H1 (cell line): ENCODE measurements around the gene WDR37. TPM values are rescaled to one million over a fixed set of nuclear protein-coding genes. Genes with fewer than 3 reads are reported as not detected.

Experiments used
- CTCF ChIA-PET: fragments of 300-600 bp; sonication (Branson Sonifier 250); formaldehyde crosslinking; loops from one replicate; lab custom pipeline; 2021; ENCODE audit not compliant: partially characterized antibody; lab: Charles Lee
- POLR2A ChIA-PET: fragments of 300-600 bp; sonication (Branson Sonifier 250); formaldehyde crosslinking; loops from one replicate; lab custom pipeline; 2021; ENCODE audit warnings: inconsistent platforms; ENCODE audit not compliant: partially characterized antibody; lab: Charles Lee
- DNase-seq, 2 experiments: peaks; one replicate each; pipeline versions ENCODE4 v3.0.0 to v3.0.0-alpha.2; 2010 to 2022; ENCODE audit warnings: low spot score in 2 of 2, low read depth in 1 of 2, mixed read lengths in 1 of 2
- FAIRE-seq: peaks from 2 replicates; lab custom pipeline; 2011; peaks lifted over from hg19 to GRCh38; lab: Jason Lieb, UNC
- H2AFZ ChIP-seq: 2 replicates; pipeline ENCODE4 v1.8.1; 2012; ENCODE audit warnings: low read length, inconsistent platforms
- H2AK5ac ChIP-seq: 2 replicates; pipeline ENCODE4 v1.6.1; 2013; ENCODE audit warnings: low read depth, low read length
- H2BK120ac ChIP-seq: replicated peaks from 2 replicates; pipeline ENCODE3; 2013; ENCODE audit warnings: low read depth, low read length, inconsistent platforms
- H2BK12ac ChIP-seq: 2 replicates; pipeline ENCODE4 v1.6.1; 2013; ENCODE audit warnings: low read depth, low read length
- H2BK15ac ChIP-seq: 2 replicates; pipeline ENCODE4 v1.6.1; 2013; ENCODE audit warnings: low read length
- H2BK20ac ChIP-seq: 2 replicates; pipeline ENCODE4 v1.6.1; 2013; ENCODE audit warnings: low read length
- H2BK5ac ChIP-seq: 2 replicates; pipeline ENCODE4 v1.6.1; 2013; ENCODE audit warnings: low read depth, low read length
- H3K14ac ChIP-seq: 2 replicates; pipeline ENCODE4 v1.6.1; 2013; ENCODE audit warnings: inconsistent platforms; ENCODE audit not compliant: insufficient read length
- H3K18ac ChIP-seq: 2 replicates; pipeline ENCODE4 v1.6.1; 2013; ENCODE audit warnings: low read length; ENCODE audit errors: extremely low read depth
- H3K23ac ChIP-seq: 2 replicates; pipeline ENCODE4 v1.6.1; 2013; ENCODE audit warnings: inconsistent platforms; ENCODE audit not compliant: insufficient read length
- H3K23me2 ChIP-seq: 2 replicates; pipeline ENCODE4 v1.6.1; 2013; ENCODE audit warnings: low read depth, low read length
- H3K27ac ChIP-seq: 2 replicates; pipeline ENCODE4 v1.6.1; 2011; ENCODE audit warnings: low read depth, low read length, inconsistent platforms
- H3K27me3 ChIP-seq, 4 experiments: replicated peaks in 1 of 4; 1 replicate in 1 of 4; 2 replicates in 3 of 4; pipeline versions ENCODE4 v1.6.1 to v1.8.1; 2011 to 2013; ENCODE audit warnings: low read length in 3 of 4, mild to moderate bottlenecking in 3 of 4, inconsistent platforms in 2 of 4, mixed read lengths in 2 of 4, moderate library complexity in 1 of 4; ENCODE audit not compliant: control insufficient read depth in 3 of 4, insufficient read depth in 3 of 4; ENCODE audit errors: extremely low read depth in 1 of 4
- H3K36me3 ChIP-seq, 4 experiments: 2 replicates each; pipeline versions ENCODE4 v1.6.1 to v1.8.1; 2011 to 2013; ENCODE audit warnings: mild to moderate bottlenecking in 4 of 4, low read length in 3 of 4, moderate library complexity in 2 of 4, control low read depth in 1 of 4, inconsistent platforms in 1 of 4; ENCODE audit not compliant: insufficient read depth in 4 of 4, control insufficient read depth in 2 of 4
- H3K4ac ChIP-seq: replicated peaks from 2 replicates; pipeline ENCODE3; 2013; ENCODE audit warnings: low read length, low read depth, mixed read lengths, inconsistent platforms; ENCODE audit not compliant: insufficient read length
- H3K4me1 ChIP-seq, 4 experiments: replicated peaks in 1 of 4; 1 replicate in 1 of 4; 2 replicates in 3 of 4; pipeline versions ENCODE4 v1.6.1 to v1.8.1; 2011 to 2013; ENCODE audit warnings: low read length in 3 of 4, inconsistent platforms in 2 of 4, mixed read lengths in 1 of 4; ENCODE audit not compliant: insufficient read depth in 4 of 4, control insufficient read depth in 3 of 4
- H3K4me2 ChIP-seq, 2 experiments: 2 replicates each; pipeline versions ENCODE4 v1.6.1 to v1.8.1; 2011 to 2013; ENCODE audit warnings: low read depth in 2 of 2, low read length in 2 of 2, control low read depth in 1 of 2, inconsistent platforms in 1 of 2, mild to moderate bottlenecking in 1 of 2; ENCODE audit not compliant: insufficient read depth in 1 of 2
- H3K4me3 ChIP-seq, 4 experiments: fragments of 200-600, 300-600 bp in 1 of 4; sonication (generic), shearing (Covaris generic), sonication (Bioruptor Twin) in 1 of 4; 2 replicates each; pipeline versions ENCODE4 v1.5.1 to v1.8.1; 2011 to 2016; ENCODE audit warnings: low read length in 4 of 4, low read depth in 3 of 4, control low read depth in 2 of 4, inconsistent platforms in 2 of 4, mild to moderate bottlenecking in 2 of 4, mixed read lengths in 1 of 4, moderate library complexity in 1 of 4; ENCODE audit not compliant: insufficient read depth in 2 of 4; ENCODE audit errors: extremely low read depth in 1 of 4
- H3K56ac ChIP-seq: replicated peaks from 2 replicates; pipeline ENCODE3; 2013; ENCODE audit warnings: low read depth, mild to moderate bottlenecking, mixed read lengths, low read length, inconsistent platforms; ENCODE audit not compliant: insufficient read length
- H3K79me1 ChIP-seq: 2 replicates; pipeline ENCODE4 v1.6.1; 2013; ENCODE audit warnings: low read depth, low read length, control low read depth
- H3K79me2 ChIP-seq, 2 experiments: 2 replicates each; pipeline versions ENCODE4 v1.6.1 to v1.8.1; 2012 to 2013; ENCODE audit warnings: low read length in 2 of 2, mild to moderate bottlenecking in 2 of 2, inconsistent platforms in 1 of 2; ENCODE audit not compliant: insufficient read depth in 2 of 2, control insufficient read depth in 1 of 2
- H3K9ac ChIP-seq, 4 experiments: replicated peaks in 1 of 4; 1 replicate in 1 of 4; 2 replicates in 3 of 4; pipeline versions ENCODE4 v1.6.1 to v1.8.1; 2011 to 2013; ENCODE audit warnings: low read depth in 3 of 4, low read length in 3 of 4, control low read depth in 2 of 4, mild to moderate bottlenecking in 2 of 4, moderate library complexity in 2 of 4, inconsistent platforms in 1 of 4; ENCODE audit errors: extremely low read depth in 1 of 4
- H3K9me3 ChIP-seq, 2 experiments: 2 replicates each; pipeline versions ENCODE4 v1.6.1 to v1.8.1; 2012 to 2013; ENCODE audit warnings: mild to moderate bottlenecking in 2 of 2, moderate library complexity in 2 of 2, control low read depth in 1 of 2, inconsistent platforms in 1 of 2, low read depth in 1 of 2, low read length in 1 of 2, mixed read lengths in 1 of 2; ENCODE audit not compliant: insufficient read depth in 2 of 2
- H4K20me1 ChIP-seq, 2 experiments: replicated peaks in 1 of 2; 2 replicates each; pipeline versions ENCODE3 to v1.8.1; 2011 to 2013; ENCODE audit warnings: inconsistent platforms in 2 of 2, low read length in 2 of 2, mild to moderate bottlenecking in 1 of 2; ENCODE audit not compliant: insufficient read depth in 2 of 2, control insufficient read depth in 1 of 2
- H4K5ac ChIP-seq: 2 replicates; pipeline ENCODE4 v1.6.1; 2013; ENCODE audit warnings: low read length, low read depth, mixed read lengths, inconsistent platforms; ENCODE audit not compliant: insufficient read length
- H4K8ac ChIP-seq: 2 replicates; pipeline ENCODE4 v1.8.0; 2013; ENCODE audit warnings: mild to moderate bottlenecking, moderate library complexity, low read length, inconsistent platforms; ENCODE audit not compliant: insufficient read depth; ENCODE audit errors: extremely low read depth
- H4K91ac ChIP-seq: replicated peaks from 2 replicates; pipeline ENCODE3; 2013; ENCODE audit warnings: low read length, mixed read lengths, inconsistent platforms; ENCODE audit not compliant: insufficient read length
- HDAC2 ChIP-seq, 2 experiments: fragments of 300-600 bp in 1 of 2; sonication (generic) in 1 of 2; IDR thresholded peaks; 2 replicates each; pipeline ENCODE4 v1.6.1; 2011 to 2012; ENCODE audit warnings: low read depth in 2 of 2, low read length in 2 of 2, mild to moderate bottlenecking in 2 of 2, moderate library complexity in 2 of 2, borderline replicate concordance in 1 of 2, inconsistent platforms in 1 of 2
- RXRA ChIP-seq: IDR thresholded peaks from 2 replicates; pipeline ENCODE4 v1.6.1; 2011; ENCODE audit warnings: low read depth, mild to moderate bottlenecking, low read length, moderate library complexity; ENCODE audit not compliant: insufficient read depth
- WGBS, 2 experiments: shearing (Covaris generic) in 1 of 2; methylation state at CpG; one replicate each; pipeline versions ENCODE4 v1.1.6 to v1.1.7; 2013 to 2015; ENCODE audit warnings: low lambda C conversion rate in 2 of 2, mixed read lengths in 2 of 2, inconsistent platforms in 1 of 2, low coverage in 1 of 2, missing lambda C conversion rate in 1 of 2; ENCODE audit not compliant: insufficient replicate concordance in 2 of 2, insufficient coverage in 1 of 2, insufficient read length in 1 of 2; ENCODE audit errors: extremely low coverage in 1 of 2, missing lambda C conversion rate in 1 of 2; 5-methylcytosine and 5-hydroxymethylcytosine counted together
- polyA plus RNA-seq, 7 experiments: library from polyadenylated mRNA; depleted of rRNA in 3 of 7; stranded (reverse) in 5 of 7; unstranded in 2 of 7; fragments of >200 nt in 5 of 7; fragments of 200-250 nt in 2 of 7; gene quantifications; 1 replicate in 5 of 7; 2 replicates in 1 of 7; 4 replicates in 1 of 7; pipeline versions ENCODE4 v1.2.1 to v1.2.3, GENCODE V29; 2011 to 2013; ENCODE audit warnings: missing spikeins in 2 of 7, mixed read lengths in 2 of 7
- total RNA-seq: library from RNA; stranded (reverse); fragmentation: NEBNext Ultra II Directional; extraction: Animal tissue kit (Norgen Biotek cat#: 25700); gene quantifications from 2 replicates; pipeline ENCODE4 v1.2.1, GENCODE V29; 2021
- TF ChIP-seq, protein P1 (sequence below): IDR thresholded peaks from 2 replicates; pipeline ENCODE4 v1.6.1; 2011; ENCODE audit warnings: low read depth, mild to moderate bottlenecking, low read length; ENCODE audit not compliant: insufficient read depth

WDR37 gene
- total and polyA plus RNA-seq, 2 of the 8 experiments (the other 6 are each of a cell fraction or from before 2014, with no cell fraction given): 9.6 to 12.0 TPM

GRCh38 chr10:1171182-1171581, 115.0 kb downstream of the WDR37 start:
- H3K23me2 ChIP-seq: no peaks in the 10 kb centered on the region
- no peak overlapping the region for H2AFZ ChIP-seq
- peak overlapping the region; percentile 60; the same call in 1 of the 2 replicates for H3K18ac ChIP-seq
- no peak overlapping the region for H4K91ac ChIP-seq
- H3K36me3 ChIP-seq: no peaks in the 10 kb centered on the region
- H3K4ac ChIP-seq: no peak overlapping the region
- H2BK5ac ChIP-seq: peak overlapping the region; percentile 85
- H2BK12ac ChIP-seq: peak overlapping the region; percentile 95; the same call in 1 of the 2 replicates
- H4K8ac ChIP-seq: peak overlapping the region; percentile 23; the same call in 1 of the 2 replicates
- ChIA-PET CTCF (interaction anchor here (1.0 to 4.1 kb wide), 2 partner anchors 10 to 15 kb away, joined by 4 to 26 read pairs; no protein-coding TSS in a partner anchor), POLR2A (interaction anchor here (1.1 kb wide), 1 partner anchor 10 kb away, joined by 3 read pairs; no protein-coding TSS in a partner anchor)
- peak overlapping the region; percentile 93; the same call in 1 of the 2 replicates for H2BK15ac ChIP-seq
- H2AK5ac ChIP-seq: peak overlapping the region; percentile 95; the same call in 1 of the 2 replicates
- H3K14ac ChIP-seq: no peak overlapping the region
- no peak for FAIRE-seq
- no peak for DNase-seq
- H3K23ac ChIP-seq: no peak overlapping the region
- H3K9ac ChIP-seq: peak overlapping the region in 1 of 4 experiments; percentile 11; a peak in 1 of 7 replicates
- no peak overlapping the region for H2BK20ac ChIP-seq
- H4K20me1 ChIP-seq: peaks cover 0 to 3% of the 10 kb centered on the region in 2 experiments
- no peak overlapping the region for H3K4me3 ChIP-seq
- no peaks in the 10 kb centered on the region for H3K9me3 ChIP-seq
- no peaks in the 10 kb centered on the region for H3K79me1 ChIP-seq
- H3K4me2 ChIP-seq: no peak overlapping the region
- no peak overlapping the region for H4K5ac ChIP-seq
- H3K79me2 ChIP-seq: no peaks in the 10 kb centered on the region
- H3K56ac ChIP-seq: no peak overlapping the region
- no peak for TF ChIP-seq HDAC2 (IDR thresholded peaks at IDR 0.05; ENCODE audit: borderline replicate concordance in 1 of 2, low read depth in 2 of 2, low read length in 2 of 2)
- TF ChIP-seq, protein P1, sequence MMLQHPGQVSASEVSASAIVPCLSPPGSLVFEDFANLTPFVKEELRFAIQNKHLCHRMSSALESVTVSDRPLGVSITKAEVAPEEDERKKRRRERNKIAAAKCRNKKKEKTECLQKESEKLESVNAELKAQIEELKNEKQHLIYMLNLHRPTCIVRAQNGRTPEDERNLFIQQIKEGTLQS: no peak
- no peak for TF ChIP-seq RXRA
- 83% methylated on average over 4 of the region's 4 CpGs; no CpG with 5 or more reads in 1 of the 2 experiments for WGBS, 2 experiments
- H2BK120ac ChIP-seq: peak overlapping the region; percentile 60
- no peak overlapping the region for H3K27ac ChIP-seq
- H3K27me3 ChIP-seq: peaks cover 0 to 5% (median 0%) of the 10 kb centered on the region in 4 experiments; a peak in 2 of 7 replicates
- H3K4me1 ChIP-seq: no peaks in the 10 kb centered on the region; a peak in 1 of 7 replicates
